GM19193 (cell line): ENCODE measurements around the gene NTHL1.

ENCODE experiments used
- POLR2A ChIP-seq: IDR thresholded peaks from 4 replicates; pipeline ENCODE4 v1.6.1; 2011; ENCODE audit not compliant: insufficient read depth, insufficient read length; ENCODE audit errors: extremely low read depth

The NTHL1 gene

DNA sequence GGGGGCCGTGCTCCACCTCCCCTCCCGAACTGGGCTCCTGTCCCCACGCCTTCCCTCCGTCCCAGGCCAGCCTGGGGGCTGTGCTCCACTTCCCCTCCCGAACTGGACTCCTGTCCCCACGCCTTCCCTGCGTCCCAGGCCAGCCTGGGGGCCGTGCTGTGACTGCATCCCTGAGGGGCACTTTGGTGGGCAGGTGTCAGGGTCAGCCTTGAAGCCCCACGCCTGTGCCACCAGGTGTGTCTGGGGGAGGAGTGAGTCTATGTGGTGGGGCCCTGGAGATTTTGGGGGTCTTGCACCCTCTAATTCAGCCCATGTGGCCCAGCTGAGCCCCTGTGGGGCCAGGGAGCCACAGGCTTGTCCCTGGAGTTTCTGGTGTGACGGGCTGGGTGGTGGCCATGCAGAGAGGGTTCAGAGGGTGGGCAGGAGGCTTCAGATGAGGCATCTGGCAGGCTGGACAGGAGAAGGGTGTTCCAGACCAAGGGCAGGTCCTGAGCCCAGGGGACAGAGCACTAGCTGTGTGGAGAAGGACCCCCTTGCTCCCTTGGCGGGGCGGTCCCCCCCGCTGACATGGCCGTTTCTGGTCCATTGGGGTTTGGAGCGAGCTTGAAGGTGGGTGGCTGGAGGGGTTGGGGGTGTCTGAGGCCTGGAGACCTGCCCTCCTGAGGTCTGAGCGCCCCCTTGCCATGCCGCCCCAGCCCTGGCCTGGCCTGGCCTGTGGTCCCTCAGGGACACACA, 12.8 kb downstream of the NTHL1 start:
- TF ChIP-seq POLR2A: no peak

GRCh38 chr16:2033057-2033908, 14.4 kb downstream of the NTHL1 start:
- TF ChIP-seq POLR2A: no peak

- no peak for TF ChIP-seq POLR2A
Observed at GRCh38 chr16:2032285-2033056, 15.2 kb downstream of the NTHL1 start.

- TF ChIP-seq POLR2A: no peak
Observed at GRCh38 chr16:2031081-2031577, 16.5 kb downstream of the NTHL1 start.

DNA sequence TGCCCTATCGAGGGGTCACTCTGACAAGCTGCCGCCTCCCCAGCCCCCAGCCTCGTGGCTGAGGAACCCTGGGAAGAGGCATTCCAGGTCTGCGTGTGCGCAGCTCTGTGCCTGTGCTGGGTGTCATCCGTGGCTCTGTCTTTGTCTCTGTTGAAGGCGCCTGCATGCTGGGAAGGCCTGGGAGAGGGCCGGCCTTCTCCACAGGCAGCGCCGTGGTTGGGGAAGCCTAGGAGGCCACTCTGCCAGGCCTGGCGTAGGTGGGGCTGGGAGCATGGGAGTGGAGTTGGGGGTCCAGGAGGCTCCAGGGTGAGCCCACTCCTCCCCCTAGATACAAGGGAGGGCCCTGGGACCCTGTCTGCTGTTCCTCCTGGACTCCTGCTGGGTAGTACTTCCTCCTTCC, 17.6 kb downstream of the NTHL1 start:
- no peak for TF ChIP-seq POLR2A

DNA sequence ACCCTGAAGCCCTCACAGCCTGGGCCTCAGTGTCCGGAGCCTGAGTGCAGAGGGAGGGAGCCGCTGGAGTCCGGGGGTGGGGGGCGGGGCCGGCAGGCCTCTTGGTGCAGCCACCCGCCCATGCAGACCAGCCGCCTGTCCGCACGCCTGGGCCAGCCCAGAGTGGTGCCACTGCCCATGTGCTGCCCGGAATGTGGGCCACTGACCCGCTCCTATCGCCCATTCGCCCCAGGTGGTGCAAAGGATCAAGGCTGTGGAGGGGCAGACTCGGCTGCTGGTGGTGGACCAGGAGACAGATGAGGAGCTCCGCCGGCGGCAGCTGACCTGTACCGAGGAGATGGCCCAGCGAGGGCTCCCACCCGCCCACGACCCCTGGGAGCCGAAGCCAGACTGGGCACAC, 18.3 kb downstream of the NTHL1 start:
- TF ChIP-seq POLR2A: no peak

DNA sequence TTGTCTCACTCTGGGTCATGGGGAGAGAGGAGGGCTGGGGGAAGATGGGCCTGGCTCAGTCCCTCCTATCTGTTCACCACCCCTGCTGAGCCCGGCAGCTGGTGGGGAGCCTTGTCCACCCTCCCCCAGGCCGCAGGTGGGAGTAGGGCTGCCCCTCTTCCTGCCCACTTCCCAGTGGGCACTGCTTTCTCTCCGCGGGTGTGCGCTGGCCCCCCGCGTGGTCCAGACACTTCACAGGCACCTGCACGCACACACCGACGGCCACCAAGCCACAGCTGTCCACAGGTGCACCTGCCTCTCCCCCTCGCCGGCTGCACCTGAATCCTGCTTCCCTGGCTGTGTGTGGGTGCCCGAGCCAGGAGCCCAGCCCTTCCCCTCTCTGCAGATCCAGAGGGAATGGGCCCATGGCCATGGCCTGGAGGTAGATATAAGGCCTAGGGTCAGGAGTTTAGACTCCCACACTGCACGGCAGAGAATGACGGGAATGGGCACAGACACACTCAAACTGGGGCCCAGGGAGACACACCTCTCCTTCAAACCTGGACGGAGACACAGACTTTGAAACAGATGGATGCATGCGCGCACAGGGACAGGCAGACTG, 18.9 kb downstream of the NTHL1 start:
- TF ChIP-seq POLR2A: no peak

- no peak for TF ChIP-seq POLR2A
Observed at GRCh38 chr16:2028146-2028545, 19.5 kb downstream of the NTHL1 start.

DNA sequence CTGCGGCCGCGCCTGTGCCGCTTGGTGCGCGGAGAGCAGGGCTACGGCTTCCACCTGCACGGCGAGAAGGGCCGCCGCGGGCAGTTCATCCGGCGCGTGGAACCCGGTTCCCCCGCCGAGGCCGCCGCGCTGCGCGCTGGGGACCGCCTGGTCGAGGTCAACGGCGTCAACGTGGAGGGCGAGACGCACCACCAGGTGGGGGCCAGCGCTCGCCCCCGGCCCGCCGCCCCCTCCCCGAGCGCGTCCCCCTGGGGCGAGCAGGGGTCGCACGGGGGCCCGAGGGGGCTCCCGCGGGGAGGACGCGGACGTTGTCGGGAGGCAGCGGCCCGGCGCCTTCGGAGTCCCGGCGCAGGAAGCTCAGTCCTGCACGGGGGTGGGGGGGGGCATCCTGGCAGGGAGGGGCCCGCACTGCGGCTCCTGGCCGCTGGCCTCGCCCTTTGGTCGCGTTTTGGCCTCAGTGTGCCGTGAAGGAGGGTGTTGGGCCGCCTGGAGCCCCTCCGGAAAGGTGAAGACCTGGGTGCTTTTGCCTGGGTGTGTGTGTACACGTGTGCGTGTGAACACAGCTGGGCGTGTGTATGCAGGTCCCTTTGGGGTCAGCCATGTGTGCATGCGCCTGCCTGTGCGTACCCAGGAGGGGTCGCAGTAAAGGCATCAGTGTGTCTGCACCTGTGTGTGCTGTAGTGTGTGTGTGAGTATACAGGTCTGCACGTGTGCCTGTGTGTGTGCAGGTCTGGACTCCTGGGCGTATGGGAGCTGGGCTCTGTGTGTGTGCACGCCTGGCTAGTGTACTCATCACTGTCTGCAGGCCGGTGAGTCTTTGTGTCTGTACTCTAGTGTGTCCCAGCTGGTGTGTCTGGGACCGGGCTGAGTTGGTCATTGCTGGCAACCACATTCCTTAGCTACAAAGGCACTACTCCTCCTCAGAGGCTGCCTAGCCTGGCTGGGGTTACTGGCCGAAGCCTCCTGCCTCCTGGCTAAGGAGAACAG, 20.3 kb downstream of the NTHL1 start:
- TF ChIP-seq POLR2A: no peak

DNA sequence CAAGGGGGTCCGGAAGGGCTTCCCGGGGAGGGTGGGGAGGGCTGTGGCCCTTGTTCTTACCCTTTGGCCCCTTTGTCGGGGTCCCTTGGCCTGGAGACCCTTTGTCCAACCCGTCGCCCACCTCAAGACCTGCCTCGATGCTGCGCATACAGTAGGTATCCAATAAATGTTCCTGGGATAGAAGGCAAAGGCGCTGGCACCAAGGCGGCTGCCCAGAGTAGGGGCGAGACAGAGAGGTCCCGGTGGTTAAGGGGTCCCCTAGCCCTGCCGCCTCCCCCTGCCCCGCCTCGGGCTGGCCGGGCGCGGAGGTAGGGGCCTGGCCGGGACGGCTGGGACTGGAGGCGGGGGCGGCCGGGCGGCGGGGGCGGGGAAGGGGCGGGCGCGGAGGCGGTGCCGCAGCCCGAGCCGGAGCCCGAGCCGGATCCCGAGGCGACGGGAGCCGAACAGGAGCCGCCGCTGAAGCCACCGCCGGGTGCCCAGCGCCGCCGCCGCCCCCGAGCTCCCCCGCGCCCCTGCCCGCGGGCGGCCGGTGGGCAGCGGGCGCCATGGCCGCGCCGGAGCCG, 21.1 kb downstream of the NTHL1 start, which contains the start of gene NHERF2:
Gene NHERF2, plus strand, starts transcription at position 442 of the 563 bp plus-strand sequence. Its CDS starts 104 bp downstream, at position 546.
- TF ChIP-seq POLR2A: no peak

- TF ChIP-seq POLR2A: no peak
Observed at GRCh38 chr16:2025878-2026460, 21.7 kb downstream of the NTHL1 start.

- TF ChIP-seq POLR2A: no peak
Observed at GRCh38 chr16:2025251-2025650, 22.4 kb downstream of the NTHL1 start.

GRCh38 chr16:2024032-2024420, 23.6 kb downstream of the NTHL1 start:
- TF ChIP-seq POLR2A: no peak
